Astrocyte (in vitro differentiated cells and primary cell): ENCODE results near the gene RNF150.

ENCODE experiments used
- EZH2 ChIP-seq: IDR thresholded peaks from 2 replicates; pipeline ENCODE4 v1.6.1; 2012; ENCODE audit warnings: mild to moderate bottlenecking, low read length, inconsistent platforms; ENCODE audit not compliant: insufficient read depth
- TF ChIP-seq, protein P1 (sequence below): IDR thresholded peaks from 2 replicates; pipeline ENCODE4 v1.5.1; 2011; ENCODE audit warnings: low read depth, mild to moderate bottlenecking, inconsistent platforms, low read length, moderate library complexity; ENCODE audit not compliant: insufficient read depth

DNA sequence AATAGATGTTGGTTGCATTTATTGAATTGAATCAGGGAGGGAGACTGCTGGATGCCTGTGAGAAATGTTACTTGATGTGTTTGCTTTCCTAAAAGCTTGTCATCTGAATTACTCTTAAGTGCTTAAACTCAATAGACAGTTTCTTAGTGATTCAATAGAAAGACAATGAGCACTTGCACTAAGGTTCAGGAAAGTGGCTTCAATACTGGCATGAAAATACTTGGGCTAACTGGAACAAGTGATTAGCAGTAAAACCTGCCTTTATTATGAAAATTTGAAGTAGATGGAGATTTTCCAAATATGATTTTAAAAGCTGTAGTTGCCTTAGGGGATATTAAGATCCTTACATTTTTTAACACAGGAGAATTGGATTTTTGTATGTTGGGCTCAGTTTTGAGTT lies 123.3 kb downstream of the RNF150 start:
- TF ChIP-seq, protein P1, sequence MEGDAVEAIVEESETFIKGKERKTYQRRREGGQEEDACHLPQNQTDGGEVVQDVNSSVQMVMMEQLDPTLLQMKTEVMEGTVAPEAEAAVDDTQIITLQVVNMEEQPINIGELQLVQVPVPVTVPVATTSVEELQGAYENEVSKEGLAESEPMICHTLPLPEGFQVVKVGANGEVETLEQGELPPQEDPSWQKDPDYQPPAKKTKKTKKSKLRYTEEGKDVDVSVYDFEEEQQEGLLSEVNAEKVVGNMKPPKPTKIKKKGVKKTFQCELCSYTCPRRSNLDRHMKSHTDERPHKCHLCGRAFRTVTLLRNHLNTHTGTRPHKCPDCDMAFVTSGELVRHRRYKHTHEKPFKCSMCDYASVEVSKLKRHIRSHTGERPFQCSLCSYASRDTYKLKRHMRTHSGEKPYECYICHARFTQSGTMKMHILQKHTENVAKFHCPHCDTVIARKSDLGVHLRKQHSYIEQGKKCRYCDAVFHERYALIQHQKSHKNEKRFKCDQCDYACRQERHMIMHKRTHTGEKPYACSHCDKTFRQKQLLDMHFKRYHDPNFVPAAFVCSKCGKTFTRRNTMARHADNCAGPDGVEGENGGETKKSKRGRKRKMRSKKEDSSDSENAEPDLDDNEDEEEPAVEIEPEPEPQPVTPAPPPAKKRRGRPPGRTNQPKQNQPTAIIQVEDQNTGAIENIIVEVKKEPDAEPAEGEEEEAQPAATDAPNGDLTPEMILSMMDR = no peak
- no peak for TF ChIP-seq EZH2
